ENCODE data around the gene NUDT3.
A peak's percentile ranks its signal among the peaks of the same experiment; 100 is the strongest.
"Not testable (repeated sequence)": the region's sequence is repeated elsewhere in the genome, so short reads cannot be mapped to it uniquely, and the experiment has no call there.

Gene NUDT3

GRCh38 chr6:34269658-34270341, 122.7 kb downstream of the NUDT3 start:
- DNase-seq (ENCODE audit: extremely low read depth in 1 of 2, low read depth in 1 of 2): not testable (repeated sequence)

DNA sequence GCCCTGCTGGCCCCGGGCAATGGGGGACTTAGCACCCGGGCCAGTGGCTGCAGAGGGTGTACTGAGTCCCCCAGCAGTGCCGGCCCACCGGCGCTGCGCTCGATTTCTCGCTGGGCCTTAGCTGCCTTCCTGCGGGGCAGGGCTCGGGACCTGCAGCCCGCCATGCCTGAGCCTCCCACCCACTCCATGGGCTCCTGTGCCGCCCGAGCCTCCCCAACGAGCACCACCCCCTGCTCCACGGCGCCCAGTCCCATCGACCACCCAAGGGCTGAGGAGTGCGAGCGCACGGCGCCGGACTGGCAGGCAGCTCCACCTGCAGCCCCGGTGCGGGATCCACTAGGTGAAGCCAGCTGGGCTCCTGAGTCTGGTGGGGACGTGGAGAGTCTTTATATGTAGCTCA, 123.3 kb downstream of the NUDT3 start:
- DNase-seq (ENCODE audit: extremely low read depth in 1 of 2, low read depth in 1 of 2): not testable (repeated sequence)

GRCh38 chr6:34267746-34268145, 124.7 kb downstream of the NUDT3 start:
- DNase-seq (ENCODE audit: extremely low read depth in 1 of 2, low read depth in 1 of 2): no peak

DNA sequence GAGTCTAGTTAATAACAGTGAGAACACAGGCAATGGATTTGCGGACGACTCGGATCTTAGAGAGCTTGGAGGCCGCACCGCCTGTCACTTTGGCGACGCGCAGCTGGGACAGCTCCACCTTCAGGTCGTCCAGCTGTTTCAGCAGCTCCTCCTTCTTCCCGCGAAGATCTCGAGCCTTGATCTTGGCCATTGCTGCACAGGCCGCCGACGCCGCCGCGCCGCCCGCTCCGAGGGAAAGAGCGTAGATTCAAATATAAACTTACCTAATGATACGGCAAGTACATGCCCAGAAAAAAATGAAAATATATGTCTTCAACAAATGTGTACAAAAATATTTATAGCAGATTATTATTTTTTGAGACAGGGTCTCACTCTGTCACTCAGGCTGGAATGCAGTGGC, 129.0 kb downstream of the NUDT3 start:
- not testable (repeated sequence) for DNase-seq (ENCODE audit: extremely low read depth in 1 of 2, low read depth in 1 of 2)

GRCh38 chr6:34260576-34261267, 131.7 kb downstream of the NUDT3 start:
- no peak for DNase-seq (ENCODE audit: extremely low read depth in 1 of 2, low read depth in 1 of 2)

- DNase-seq (ENCODE audit: extremely low read depth in 1 of 2, low read depth in 1 of 2): no peak
Observed at GRCh38 chr6:34259529-34260069, 132.9 kb downstream of the NUDT3 start.

- not testable (repeated sequence) for DNase-seq (ENCODE audit: extremely low read depth in 1 of 2, low read depth in 1 of 2)
Observed at GRCh38 chr6:34252395-34252794, 140.1 kb downstream of the NUDT3 start.

- peak in 1 of 2 donors; percentile 21 for DNase-seq (ENCODE audit: extremely low read depth in 1 of 2, low read depth in 1 of 2)
Observed at GRCh38 chr6:34249469-34250261, 142.8 kb downstream of the NUDT3 start.

GRCh38 chr6:34248727-34249468, 143.6 kb downstream of the NUDT3 start, which contains the start of gene SMIM29:
Gene SMIM29 (minus strand): TSS chr6:34249006. CDS start chr6:34247791, 1,215 bp downstream.
- DNase-seq (ENCODE audit: extremely low read depth in 1 of 2, low read depth in 1 of 2): peak; percentile 90 to 96

- no peak for DNase-seq (ENCODE audit: extremely low read depth in 1 of 2, low read depth in 1 of 2)
Observed at GRCh38 chr6:34248198-34248726, 144.2 kb downstream of the NUDT3 start.

GRCh38 chr6:34247481-34248197, 144.8 kb downstream of the NUDT3 start:
- no peak for DNase-seq (ENCODE audit: extremely low read depth in 1 of 2, low read depth in 1 of 2)

- no peak for DNase-seq (ENCODE audit: extremely low read depth in 1 of 2, low read depth in 1 of 2)
Observed at GRCh38 chr6:34246563-34247391, 145.7 kb downstream of the NUDT3 start.

- DNase-seq (ENCODE audit: extremely low read depth in 1 of 2, low read depth in 1 of 2): no peak
Observed at GRCh38 chr6:34246249-34246562, 146.3 kb downstream of the NUDT3 start.

GRCh38 chr6:34245761-34246140, 146.7 kb downstream of the NUDT3 start:
- not testable (repeated sequence) for DNase-seq (ENCODE audit: extremely low read depth in 1 of 2, low read depth in 1 of 2)

DNA sequence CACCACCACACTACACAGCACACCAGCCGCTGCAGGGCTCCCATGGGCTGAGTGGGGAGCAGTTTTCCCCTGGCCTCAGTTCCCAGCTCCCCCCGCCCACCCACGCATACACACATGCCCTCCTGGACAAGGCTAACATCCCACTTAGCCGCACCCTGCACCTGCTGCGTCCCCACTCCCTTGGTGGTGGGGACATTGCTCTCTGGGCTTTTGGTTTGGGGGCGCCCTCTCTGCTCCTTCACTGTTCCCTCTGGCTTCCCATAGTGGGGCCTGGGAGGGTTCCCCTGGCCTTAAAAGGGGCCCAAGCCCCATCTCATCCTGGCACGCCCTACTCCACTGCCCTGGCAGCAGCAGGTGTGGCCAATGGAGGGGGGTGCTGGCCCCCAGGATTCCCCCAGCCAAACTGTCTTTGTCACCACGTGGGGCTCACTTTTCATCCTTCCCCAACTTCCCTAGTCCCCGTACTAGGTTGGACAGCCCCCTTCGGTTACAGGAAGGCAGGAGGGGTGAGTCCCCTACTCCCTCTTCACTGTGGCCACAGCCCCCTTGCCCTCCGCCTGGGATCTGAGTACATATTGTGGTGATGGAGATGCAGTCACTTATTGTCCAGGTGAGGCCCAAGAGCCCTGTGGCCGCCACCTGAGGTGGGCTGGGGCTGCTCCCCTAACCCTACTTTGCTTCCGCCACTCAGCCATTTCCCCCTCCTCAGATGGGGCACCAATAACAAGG, 147.3 kb downstream of the NUDT3 start:
- not testable (repeated sequence) for DNase-seq (ENCODE audit: extremely low read depth in 1 of 2, low read depth in 1 of 2)

- no peak for DNase-seq (ENCODE audit: extremely low read depth in 1 of 2, low read depth in 1 of 2)
Observed at GRCh38 chr6:34243901-34244884, 148.3 kb downstream of the NUDT3 start.

DNA sequence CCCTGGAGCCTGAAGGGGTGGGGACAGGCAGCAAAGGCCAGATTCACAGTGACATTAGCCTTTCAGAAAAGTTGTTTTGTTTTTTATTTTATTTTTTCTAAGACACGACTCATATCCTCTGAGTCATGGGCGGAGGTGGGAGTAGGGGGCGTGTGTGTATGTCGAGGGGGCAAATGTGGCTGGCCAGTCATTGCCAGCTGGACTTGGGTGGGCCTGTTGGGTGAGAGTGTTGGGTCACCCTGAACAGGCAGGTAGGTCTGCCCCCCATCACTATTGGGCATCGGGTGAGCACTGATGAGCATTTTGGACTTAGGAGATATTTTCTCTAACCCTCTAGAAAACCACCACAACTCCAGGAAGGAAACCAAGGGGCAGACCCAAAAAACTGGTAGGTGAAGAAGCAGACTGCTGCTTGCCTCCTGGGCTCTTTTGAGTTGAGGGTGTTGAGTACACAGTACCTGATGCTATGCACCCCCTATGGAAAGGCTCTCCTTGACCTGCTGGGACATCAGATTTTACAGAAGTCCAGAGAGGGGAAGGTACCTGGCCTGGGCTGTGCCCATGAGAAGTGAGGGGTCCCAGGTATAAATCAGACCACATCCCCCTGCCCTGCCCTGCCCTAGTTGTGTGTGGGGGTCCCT, 149.2 kb downstream of the NUDT3 start:
- no peak for DNase-seq (ENCODE audit: extremely low read depth in 1 of 2, low read depth in 1 of 2)
